NCI-H526 (cell line): ENCODE measurements around the gene SLC8A1.

Experiments used
- DNase-seq, 2 experiments: peaks; one replicate each; lab custom pipeline; 2025; lab: John Stamatoyannopoulos, UW

SLC8A1 gene

GRCh38 chr2:40048506-40048905 lies 403.4 kb downstream of the SLC8A1 start:
- DNase-seq, result no peak

GRCh38 chr2:40047406-40047805 lies 404.5 kb downstream of the SLC8A1 start:
- DNase-seq, result no peak
